ENCODE measurements around the gene PI4KA.
"Not testable (repeated sequence)": the region's sequence is repeated elsewhere in the genome, so short reads cannot be mapped to it uniquely, and the experiment has no call there.

The PI4KA gene

DNA sequence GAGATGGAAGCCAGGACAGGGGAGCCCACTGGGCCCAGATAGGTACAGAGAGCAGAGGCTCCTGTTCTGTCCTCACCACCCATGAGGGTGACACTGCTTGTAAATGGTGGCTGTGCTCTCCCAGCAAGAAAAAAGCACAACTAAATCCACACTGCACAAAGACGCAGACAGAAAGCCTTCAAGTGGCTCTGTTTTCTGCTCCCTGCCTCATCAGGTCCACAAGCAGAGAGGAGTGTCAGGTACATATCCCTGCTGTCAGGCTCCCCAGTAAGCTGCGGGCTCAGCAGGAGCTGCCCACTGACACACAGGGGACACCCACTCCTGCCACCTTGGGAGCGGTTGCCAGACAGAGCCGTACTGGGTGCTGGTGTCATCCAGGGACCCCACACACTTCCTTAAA lies 162.6 kb downstream of the PI4KA start:
- not testable (repeated sequence) for DNase-seq (ENCODE audit: low read depth, low spot score)

DNA sequence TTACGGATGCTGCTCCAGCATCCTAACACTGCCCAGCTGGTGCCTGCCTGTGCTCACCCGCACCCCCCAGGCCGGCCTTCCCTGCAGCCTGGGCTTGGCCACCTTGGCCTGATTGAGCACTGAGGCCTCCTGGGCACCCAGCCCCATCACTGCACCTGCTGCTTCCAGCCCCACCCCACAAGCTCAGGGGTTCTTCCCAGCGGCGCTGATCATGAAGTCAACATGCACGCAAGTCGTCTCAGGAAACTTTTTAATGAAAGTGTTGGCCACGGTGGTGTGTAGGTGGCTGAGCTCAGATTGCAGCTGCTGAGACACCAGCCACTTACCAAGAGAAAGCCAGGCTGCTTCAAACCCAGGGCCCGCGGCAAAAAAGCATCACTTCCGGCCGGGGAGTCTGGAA lies 163.4 kb downstream of the PI4KA start:
- DNase-seq (ENCODE audit: low read depth, low spot score) = not testable (repeated sequence)

DNA sequence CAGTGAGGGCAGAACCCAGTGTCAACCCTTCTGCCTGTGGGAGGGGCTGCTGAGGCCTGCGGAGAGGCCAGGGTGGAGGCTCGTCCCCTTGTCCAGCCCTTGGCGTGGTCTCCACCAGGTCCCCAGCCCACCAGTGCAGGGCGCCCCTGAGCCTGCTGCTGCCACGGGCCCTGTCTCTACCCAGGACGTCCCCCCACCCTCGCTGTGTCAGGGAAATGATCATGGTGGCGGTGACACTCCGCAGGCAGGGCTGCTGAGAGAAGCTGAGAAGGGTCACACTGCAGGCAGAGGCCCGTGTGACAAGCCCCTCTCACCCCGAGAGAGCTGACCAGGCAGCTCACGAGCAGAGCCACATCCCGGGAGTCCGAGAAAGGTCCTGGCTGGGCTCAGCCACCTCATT lies 164.4 kb downstream of the PI4KA start:
- not testable (repeated sequence) for DNase-seq (ENCODE audit: low read depth, low spot score)

DNA sequence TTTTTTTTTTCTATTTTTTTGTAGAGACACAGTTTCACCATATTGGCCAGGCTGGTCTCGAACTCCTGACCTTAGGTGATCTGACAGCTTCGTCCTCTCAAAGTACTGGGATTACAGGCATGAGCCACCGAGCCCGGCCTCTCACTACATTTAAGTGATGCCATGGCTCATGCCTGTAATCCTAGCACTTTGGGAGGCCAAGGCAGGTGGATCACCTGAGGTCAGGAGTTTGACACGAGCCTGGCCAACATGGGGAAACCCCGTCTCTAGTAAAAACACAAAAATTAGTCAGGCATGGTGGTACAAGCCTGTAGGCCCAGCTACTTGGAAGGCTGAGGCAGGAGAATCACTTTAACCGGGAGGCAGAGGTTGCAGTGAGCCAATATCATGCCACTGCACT lies 165.7 kb downstream of the PI4KA start:
- DNase-seq (ENCODE audit: low read depth, low spot score) = not testable (repeated sequence)

DNA sequence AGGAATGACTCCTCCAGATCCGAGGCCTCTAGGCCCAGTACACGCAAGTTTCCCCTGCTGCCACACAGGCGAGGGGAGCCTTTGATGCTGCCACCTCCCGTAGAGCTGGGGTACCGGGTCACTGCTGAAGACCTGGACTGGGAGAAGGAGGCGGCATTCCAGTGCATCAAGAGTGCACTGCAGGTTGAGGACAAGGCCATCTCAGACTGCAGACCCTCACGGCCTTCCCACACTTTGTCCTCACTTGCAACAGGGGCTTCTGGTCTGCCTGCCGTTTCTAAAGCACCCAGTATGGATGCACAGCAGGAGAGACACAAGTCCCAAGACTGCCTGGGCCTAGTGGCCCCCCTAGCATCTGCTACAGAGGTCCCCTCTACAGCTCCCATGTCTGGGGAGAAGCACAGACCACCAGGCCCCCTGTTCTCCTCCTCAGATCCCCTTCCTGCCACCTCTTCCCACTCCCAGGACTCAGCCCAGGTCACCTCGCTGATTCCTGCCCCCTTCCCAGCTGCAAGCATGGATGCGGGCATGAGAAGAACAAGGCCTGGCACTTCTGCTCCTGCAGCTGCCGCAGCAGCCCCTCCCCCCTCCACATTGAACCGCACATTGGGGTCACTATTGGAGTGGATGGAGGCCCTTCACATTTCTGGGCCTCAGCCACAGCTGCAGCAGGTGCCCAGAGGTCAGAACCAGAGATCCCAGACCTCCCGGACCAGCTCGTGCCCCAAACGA lies 167.9 kb downstream of the PI4KA start:
- DNase-seq (ENCODE audit: low read depth, low spot score) = not testable (repeated sequence)

DNA sequence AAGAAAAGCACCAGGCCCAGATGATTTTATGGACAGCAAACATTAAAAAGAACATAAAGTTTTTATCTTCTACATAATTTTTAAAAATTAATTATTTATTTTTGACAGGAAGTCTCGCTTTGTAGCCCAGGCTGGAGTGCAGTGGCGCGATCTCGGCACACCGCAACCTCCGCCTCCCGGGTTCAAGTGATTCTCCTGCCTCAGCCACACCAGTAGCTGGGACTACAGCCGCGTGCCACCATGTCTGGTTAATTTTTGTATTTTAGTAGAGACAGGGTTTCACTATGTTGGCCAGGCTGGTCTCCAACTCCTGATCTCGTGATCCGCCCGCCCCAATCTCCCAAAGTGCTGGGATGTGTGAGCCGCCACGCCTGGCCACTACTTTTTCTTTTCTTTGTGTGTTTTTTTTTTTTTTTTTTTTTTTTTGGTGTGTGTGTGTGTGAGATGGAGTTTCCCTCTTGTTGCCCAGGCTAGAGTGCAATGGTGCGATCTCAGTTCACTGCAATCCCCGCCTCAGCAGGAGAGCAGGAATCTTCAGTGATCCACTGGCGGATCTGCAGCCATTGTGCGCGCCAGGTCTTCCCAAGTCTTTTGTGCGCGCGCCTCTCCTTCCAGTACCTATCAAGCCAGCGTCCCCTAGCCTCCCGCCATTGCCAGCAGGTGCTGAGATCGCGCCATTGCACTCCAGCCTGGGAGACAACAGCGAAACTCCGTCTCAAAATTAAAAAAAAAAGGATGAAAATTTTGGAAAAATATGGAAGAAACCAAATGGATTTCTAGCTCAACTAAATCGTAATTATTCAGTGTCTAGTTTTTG lies 171.0 kb downstream of the PI4KA start:
- not testable (repeated sequence) for DNase-seq (ENCODE audit: low read depth, low spot score)

DNA sequence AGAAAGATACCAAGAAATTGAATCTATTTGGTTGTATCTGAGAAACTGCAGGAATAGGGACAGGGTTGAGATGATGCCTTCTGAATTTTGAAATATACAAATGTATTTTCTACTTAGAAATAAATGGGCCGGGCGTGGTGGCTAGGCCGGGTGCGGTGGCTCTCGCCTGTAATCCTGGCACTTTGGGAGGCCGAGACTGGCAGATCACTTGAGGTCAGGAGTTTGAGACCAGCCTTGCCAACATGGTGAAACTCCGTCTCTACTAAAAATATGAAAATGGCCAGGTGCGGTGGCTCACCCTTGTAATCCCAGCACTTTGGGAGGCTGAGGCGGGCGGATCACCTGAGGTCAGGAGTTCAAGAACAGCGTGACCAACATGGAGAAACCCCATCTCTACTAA lies 172.8 kb downstream of the PI4KA start:
- DNase-seq (ENCODE audit: low read depth, low spot score) = not testable (repeated sequence)

DNA sequence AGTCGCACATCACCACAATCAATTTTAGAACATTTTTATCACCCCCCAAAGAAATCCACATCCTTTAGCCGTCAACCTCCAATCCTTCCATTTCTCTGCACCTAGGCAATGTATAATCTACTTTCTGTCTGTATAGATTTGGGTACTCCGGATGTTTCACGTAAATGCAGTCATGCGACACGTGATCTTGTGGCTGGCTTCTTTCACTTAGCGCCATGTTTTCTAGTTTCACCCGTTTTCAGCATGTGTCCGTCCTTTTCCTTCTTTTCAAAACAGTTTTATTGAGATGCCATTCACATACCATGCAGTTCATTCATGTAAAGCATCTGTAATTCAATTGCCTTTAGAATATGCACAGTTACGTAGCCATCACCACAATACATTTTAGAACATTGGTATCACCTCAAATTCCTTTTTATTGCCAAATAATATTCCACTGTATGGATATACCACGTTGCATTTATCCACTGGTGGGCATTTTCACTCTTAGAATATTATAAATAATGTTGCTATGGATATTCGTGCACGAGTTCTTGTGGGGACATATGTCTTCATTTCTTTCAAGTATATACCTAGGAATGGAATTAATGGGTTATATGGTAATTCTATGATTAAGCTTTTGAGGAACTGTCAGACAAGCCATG lies 179.7 kb downstream of the PI4KA start:
- not testable (repeated sequence) for DNase-seq (ENCODE audit: low read depth, low spot score)

DNA sequence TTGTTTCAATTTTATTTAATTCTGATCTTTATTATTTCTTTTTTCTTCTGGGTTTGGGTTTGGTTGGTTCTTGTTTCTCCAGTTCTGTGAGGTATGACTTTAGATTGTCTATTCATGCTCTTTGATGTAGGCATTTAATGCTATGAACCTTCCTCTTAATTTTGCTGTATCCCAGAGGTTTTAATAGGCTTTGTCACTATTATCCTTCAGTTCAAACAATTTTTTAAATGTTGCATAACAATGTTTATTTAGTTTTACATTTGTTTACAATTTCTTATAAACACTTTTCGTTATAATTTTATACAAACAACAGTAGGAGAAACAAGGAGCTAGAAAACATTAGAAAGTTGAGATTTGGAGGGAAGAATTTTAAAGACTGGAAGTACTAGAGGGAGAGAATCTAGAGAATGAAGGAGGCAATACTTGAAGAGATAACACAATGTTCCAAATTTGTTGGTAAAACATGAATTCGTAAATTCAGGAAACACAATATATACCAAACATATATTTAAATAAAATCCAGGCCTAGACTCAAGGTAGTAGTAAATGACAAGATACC lies 180.8 kb downstream of the PI4KA start:
- DNase-seq (ENCODE audit: low read depth, low spot score) = no peak

DNA sequence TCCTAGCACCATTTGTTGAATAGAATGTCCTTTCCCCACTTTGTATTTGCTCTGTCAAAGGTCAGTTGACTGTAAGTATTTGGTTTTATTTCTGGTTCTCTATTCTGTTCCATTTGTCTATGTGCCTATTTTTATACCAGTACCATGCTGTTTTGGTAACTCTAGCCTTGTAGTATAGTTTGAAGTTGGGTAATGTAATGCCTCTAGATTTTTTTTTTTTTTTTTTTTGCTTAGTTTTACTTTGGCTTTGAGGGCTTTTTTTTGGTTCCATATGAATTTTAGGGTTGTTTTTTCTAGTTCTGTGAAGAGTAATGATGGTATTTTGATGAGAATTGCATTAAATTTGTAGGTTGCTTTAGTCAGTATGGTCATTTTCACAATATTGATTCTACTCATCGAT lies 183.0 kb downstream of the PI4KA start:
- DNase-seq (ENCODE audit: low read depth, low spot score) = not testable (repeated sequence)

DNA sequence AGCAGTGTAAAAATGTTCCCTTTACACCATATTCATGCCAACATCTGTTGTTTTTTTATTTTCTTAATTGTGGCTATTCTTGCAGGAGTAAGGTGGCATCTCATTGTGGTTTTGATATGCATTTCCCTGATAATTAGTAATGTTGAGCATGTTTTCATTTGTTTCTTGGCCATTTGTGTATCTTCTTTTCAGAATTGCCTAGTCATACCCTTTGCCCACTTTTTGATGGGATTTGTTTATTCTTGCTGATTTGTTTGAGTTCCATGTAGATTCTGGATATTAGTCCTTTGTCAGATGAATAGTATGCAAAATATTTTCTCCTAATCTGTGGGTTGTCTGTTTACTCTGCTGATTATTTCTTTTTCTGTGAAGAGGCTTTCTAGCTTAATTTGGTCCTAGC lies 183.6 kb downstream of the PI4KA start:
- no peak for DNase-seq (ENCODE audit: low read depth, low spot score)

DNA sequence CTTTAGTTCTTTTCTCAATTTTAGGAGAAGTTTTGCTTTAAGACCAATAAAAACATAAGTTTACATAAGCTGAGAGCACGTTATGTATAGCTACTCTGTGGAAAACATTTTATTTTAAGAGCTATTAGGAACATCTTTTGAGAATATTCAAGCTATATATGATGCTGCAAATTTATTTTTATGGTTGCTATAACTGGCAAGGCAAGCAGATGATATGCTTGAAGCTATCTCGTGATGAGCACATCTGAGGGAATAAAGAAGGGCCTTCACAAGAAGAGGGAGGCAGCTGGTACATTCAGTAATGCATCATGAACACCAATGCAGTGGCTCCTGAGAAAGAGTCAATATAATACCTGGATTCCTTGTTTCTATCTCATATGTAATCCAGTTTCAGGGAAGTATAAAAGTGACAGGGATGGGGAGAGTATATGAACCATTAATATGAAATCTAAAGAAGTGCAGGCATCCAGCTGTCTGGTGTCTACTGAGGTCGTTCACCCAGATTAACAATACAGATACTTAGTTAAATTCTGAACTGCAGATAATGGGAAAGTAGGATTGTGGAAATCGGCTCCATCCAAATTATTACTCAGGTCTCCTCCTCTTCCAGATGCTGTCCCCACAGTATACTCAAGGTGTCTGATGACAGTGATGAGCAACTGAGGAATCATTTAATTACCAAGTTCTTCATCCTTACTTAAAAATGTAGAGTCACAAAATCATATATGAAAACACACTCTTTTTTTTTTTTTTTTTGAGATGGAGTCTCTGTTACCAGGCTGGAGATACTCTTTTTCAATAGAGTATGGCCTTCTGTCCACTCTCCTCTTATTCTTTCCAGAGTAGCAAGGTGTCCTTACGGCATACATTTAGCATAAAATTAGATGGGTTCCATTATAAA lies 185.1 kb downstream of the PI4KA start:
- DNase-seq (ENCODE audit: low read depth, low spot score) = no peak

DNA sequence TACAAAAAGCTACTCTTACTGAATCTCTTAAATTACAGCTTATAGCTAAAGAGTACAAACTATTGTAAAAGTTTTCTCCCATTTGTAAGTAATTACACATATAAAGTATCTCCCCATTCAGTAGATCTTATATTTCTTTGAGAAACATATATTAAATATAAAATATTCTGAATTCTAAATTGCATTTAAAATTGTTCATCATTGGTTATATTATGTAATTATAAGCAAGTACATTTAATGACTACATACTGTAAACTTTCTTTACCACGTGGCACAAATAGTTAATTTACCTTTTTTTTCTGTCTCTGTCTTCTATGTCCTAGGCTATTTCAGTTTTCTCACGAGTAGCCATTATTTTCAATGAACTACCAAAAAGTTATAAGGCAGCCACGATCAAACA lies 185.9 kb downstream of the PI4KA start:
- no peak for DNase-seq (ENCODE audit: low read depth, low spot score)

DNA sequence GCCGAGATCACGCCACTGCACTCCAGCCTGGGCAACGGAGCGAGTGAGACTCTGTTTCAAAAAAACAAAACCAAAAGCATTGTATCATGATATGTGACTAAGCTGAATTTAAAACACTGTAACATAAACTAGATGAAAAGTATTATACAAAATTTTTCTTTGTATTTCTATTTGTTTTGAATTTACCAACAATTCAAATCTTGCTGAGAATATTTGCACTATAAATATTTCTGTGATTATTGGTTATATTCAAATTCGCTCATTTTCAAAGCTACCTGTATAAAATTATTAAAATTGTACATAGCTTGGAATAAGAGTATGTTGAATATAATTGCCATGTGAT lies 186.6 kb downstream of the PI4KA start:
- no peak for DNase-seq (ENCODE audit: low read depth, low spot score)

DNA sequence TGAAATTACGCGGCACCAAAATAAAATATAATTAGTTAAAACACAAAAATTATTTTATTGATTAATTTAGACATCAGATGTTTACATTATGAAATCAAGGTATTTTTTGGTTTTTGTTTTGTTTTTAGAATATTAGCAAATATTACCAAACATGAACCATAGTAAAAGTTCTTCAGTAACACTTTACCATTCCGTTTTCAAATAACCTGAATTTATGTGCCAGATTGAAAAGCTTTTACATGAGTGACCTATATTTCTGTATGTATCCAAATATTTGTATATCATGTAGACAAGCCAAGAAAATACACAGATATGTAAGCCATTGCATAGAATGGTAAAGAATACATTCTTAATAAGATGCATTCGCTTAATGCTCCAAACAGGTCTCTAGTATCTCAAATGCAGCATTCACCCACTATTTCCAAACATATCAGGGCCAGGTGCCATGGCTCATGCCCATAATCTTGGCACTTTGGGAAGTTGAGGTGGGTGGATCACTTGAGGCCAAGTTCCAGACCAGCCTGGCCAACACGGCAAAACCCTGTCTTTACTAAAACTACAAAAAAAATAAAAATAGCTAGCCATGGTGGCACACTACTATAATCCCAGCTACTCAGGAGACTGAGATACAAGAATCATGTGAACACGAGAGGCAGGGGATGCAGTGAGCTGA lies 187.1 kb downstream of the PI4KA start:
- no peak for DNase-seq (ENCODE audit: low read depth, low spot score)

DNA sequence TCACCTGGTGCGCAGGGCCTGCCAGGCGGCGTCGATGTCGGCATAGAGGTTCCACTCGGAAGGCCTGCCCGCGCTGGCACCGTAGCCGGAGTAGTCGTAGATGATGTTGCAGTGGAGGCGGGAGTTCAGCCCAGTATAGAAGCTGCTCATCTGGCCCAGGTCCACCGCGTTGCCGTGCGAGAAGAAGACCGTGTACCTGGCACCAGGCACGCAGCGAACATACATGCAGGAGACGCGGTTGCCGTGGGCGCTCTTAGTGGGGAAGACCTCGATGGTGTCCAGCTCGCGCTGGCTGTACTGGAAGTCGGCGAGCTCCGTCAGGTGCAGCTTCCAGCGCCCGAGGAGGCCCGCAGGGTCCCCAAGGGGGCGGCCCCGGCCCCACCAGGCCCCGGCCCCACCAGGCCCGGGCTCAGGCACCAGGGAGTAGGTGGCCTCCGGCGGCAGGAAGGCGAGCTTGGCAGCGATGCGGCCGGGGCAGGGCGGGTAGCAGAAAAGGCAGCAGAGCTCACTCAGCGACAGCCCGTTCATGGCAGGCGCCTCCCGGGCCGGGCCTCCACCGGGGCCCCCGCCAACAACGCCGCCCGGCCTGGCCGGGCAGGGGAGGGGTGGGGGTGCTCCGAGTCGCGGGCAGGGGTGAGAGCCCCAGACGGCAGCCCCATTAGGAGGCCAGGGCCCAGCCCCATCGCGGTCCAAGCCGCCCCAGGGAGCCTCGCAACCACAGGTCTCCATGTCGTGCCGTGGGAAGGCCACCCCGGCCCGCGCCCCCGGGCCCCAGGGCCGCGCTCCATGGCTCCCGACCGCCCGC lies 188.0 kb downstream of the PI4KA start:
- DNase-seq (ENCODE audit: low read depth, low spot score) = not testable (repeated sequence)

DNA sequence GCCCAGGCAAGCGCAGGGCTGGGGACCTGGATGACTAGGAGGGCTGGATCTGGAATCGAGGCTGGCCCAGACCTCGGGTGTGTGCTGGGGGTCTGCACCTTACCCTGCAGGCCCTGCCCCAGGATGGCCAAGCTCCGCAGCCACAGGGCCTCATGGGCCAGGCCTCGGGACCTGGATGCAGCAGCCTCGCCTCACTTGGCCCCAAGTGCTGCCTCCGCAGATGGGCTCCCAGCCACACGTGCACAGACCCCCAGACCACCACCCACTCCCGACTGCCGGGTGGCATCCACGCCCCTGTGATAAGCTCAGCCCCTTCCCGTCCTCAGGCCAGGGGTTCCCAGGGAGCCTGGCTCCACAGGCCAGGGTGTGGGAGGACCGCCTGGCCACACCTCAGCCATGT lies 188.7 kb downstream of the PI4KA start:
- DNase-seq (ENCODE audit: low read depth, low spot score) = not testable (repeated sequence)

DNA sequence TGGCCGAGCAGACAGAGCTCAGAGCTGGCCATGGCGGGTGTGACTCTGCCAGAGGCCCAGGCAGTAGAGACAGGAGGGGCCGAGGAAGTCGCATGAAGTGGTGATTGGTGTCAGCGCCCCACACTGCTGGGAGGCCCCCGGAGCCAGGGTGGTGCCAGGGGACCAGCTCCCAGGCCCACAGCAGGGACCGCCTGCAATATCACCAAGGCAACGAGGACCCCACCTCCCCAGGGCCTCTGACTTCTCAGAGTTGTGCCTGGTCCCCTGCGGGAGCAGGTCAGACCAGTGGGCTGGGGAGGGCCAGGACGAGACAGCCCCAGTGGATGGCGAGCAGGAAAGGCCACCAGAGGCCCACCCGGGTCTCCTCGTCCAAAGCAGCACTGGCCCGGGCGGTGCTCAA lies 189.1 kb downstream of the PI4KA start:
- not testable (repeated sequence) for DNase-seq (ENCODE audit: low read depth, low spot score)

DNA sequence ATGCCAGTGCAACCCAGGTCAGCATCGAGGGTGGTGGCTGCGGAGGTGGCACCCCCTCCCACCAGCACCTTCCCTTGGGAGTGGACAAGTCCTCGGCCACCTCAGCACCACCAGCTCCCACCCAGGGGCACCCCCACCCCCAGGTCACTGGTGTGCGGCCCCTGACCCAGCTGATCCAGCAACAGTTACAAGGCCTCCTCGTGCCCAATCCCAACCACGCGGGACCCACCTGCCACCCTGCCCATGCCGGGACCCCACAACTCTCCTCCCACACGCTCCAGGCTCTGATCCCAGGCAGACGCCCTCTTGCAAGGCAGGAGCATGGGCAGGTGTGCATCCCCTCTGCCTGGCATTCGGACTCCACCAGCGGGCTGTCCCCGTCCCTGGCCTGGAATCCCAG lies 189.8 kb downstream of the PI4KA start:
- not testable (repeated sequence) for DNase-seq (ENCODE audit: low read depth, low spot score)

DNA sequence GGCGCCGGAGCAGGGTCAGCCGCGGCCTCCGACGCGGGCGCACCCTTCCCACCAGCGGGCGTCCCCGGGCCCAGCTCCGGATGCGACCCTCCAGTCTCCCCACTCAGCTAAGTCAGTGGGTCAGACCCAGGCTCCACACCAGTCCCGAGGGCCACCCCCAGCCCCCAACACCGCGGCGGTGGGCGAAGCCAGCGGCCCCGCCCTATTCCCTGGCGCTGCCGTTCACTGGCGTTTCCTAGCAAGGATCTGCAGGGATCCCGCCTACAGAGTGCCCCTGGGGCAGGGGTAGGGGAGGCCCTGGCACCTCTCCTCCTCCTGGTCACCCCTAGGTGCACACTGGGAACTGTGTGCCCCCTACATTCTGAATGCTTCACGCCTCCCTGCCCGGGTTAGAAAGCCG lies 190.4 kb downstream of the PI4KA start:
- DNase-seq (ENCODE audit: low read depth, low spot score) = not testable (repeated sequence)
